Heart right ventricle (tissue), 16 donors: ENCODE results near the gene TMEM204. TPM values are rescaled to one million over a fixed set of nuclear protein-coding genes. Genes with fewer than 3 reads are reported as not detected.

Experiments used
- ATAC-seq, 8 donors: fragments of 200-7000 bp; cut with Tn5 transposase; one replicate each; pipeline ENCODE4 v1.9.1; 2020; ENCODE audit warnings: mild to moderate bottlenecking in 8 of 8, moderate library complexity in 8 of 8, moderate number of reproducible peaks in 1 of 8
- DNase-seq, 2 donors: peaks; one replicate each; pipeline ENCODE4 v3.0.0-alpha.2; 2020
- H3K27ac ChIP-seq, 10 donors: fragments of 200-600 bp; sonication (generic) in 2 of 10; one replicate each; pipeline versions ENCODE4 v1.5.0 to v1.8.0; 2020 to 2022; ENCODE audit warnings: mild to moderate bottlenecking in 3 of 10
- H3K27me3 ChIP-seq, 7 donors: fragments of 200-600 bp; one replicate each; pipeline ENCODE4 v1.8.0; 2021 to 2022; ENCODE audit warnings: mild to moderate bottlenecking in 2 of 7
- H3K36me3 ChIP-seq, 9 donors: fragments of 200-600 bp; sonication (generic) in 1 of 9; one replicate each; pipeline versions ENCODE4 v1.5.0 to v1.8.0; 2020 to 2022; ENCODE audit warnings: mild to moderate bottlenecking in 2 of 9
- H3K4me1 ChIP-seq, 9 donors: fragments of 200-600 bp; sonication (generic) in 1 of 9; one replicate each; pipeline versions ENCODE4 v1.5.0 to v1.8.0; 2020 to 2022; ENCODE audit warnings: mild to moderate bottlenecking in 4 of 9
- H3K4me3 ChIP-seq, 10 donors: fragments of 200-600 bp; sonication (generic) in 2 of 10; one replicate each; pipeline versions ENCODE4 v1.5.0 to v1.8.0; 2020 to 2022; ENCODE audit warnings: mild to moderate bottlenecking in 7 of 10, moderate library complexity in 2 of 10
- H3K9me3 ChIP-seq, 11 donors: fragments of 200-600 bp in 10 of 11; sonication (generic) in 2 of 11; one replicate each; pipeline versions ENCODE4 v1.5.0 to v1.8.0; 2013 to 2022; ENCODE audit warnings: mild to moderate bottlenecking in 2 of 11, control low read depth in 1 of 11, moderate library complexity in 1 of 11
- CTCF ChIP-seq, 9 donors: fragments of 200-600 bp; sonication (generic) in 2 of 9; IDR thresholded peaks; one replicate each; pipeline versions ENCODE4 v1.5.0 to v1.8.0; 2021 to 2022; ENCODE audit warnings: antibody characterized with exemption in 9 of 9, mild to moderate bottlenecking in 5 of 9, moderate library complexity in 1 of 9
- WGBS, 2 donors: extraction: QIAGEN DNeasy Blood & Tissue Kit; methylation state at CpG; one replicate each; pipeline ENCODE4 v1.1.7; 2013; ENCODE audit warnings: inconsistent platforms in 1 of 2; 5-methylcytosine and 5-hydroxymethylcytosine counted together
- intact Hi-C, 10 donors: fragments of 100-400 bp; cut with DNase I; formaldehyde crosslinking; loops; one replicate each; pipeline versions ENCODE4 v1.11.1 to v1.14.2; 2022
- polyA plus RNA-seq, 2 donors: library from polyadenylated mRNA; stranded (reverse); fragments of 200-250 nt; gene quantifications; one replicate each; pipeline ENCODE4 v1.2.3, GENCODE V29; 2013
- total RNA-seq, 10 donors: library from RNA; stranded (reverse); fragmentation: NEBNext Ultra II Directional in 3 of 10; extraction: Animal tissue kit (Norgen Biotek cat#: 25700) in 3 of 10; gene quantifications; one replicate each; pipeline versions ENCODE4 v1.2.1 to v1.2.4, GENCODE V29; 2021 to 2023
- donor health status: Arrhythmogenic right ventricular cardiomyopathy.
- donor health status: ischemic (EF 13 %, LVEDD 7.1; RV severe dilation, severe dysfunction).
- donor health status: healthy with polysubstance abuse.
- donor health status: DM: no; HTN: yes; CAD: no.
- donor health status: DM: no; HTN: no; CAD: no.
- donor health status: ischemic (EF 25% LVEDD 6.9; RV normal size, moderate dysfunction).
- donor health status: ischemic (EF 25% LVEDD 5.7; RV mildly dilated, moderate dysfunction).
- donor health status: healthy.
- donor health status: DM: yes; HTN: yes; CAD: no.
- donor health status: Ischemic cardiomyopathy.
- donor health status: ischemic (EF 35%, LVEDD 5.7; RV mildly dilated, moderate dysfunction).
- donor health status: nonischemic (EF 11% LVEDD 7.7; RV severe dilation, severe dysfunction).
- donor health status: DM: yes; HTN: yes; CAD: no.
- donor health status: PGD.
- donor health status: ischemic (EF 29% LVEDD 5.4; RV normal size, mild dysfunction).
- donor health status: nonischemic (EF 23%, LVEDD 6.1; RV moderate dilation, normal function).

TMEM204 gene
- total and polyA plus RNA-seq, 12 donors: 10.7 to 49.9 (median 19.8) TPM

GRCh38 chr16:1487395-1488053 is 45.9 kb upstream of the TMEM204 start:
- ATAC-seq: peak in 1 of 8 donors; percentile 19
- no peaks in the 10 kb centered on the region for H3K27me3 ChIP-seq
- peak in 1 of 2 donors; percentile 10 for DNase-seq
- no peak overlapping the region for H3K4me3 ChIP-seq
- intact Hi-C loops: no loop called here
- H3K4me1 ChIP-seq: peaks cover 0 to 15% (median 2%) of the 10 kb centered on the region in 9 donors
- no peak for TF ChIP-seq CTCF (IDR thresholded peaks at IDR 0.05)
- no peaks in the 10 kb centered on the region for H3K36me3 ChIP-seq
- H3K27ac ChIP-seq: no peak overlapping the region
- no peaks in the 10 kb centered on the region for H3K9me3 ChIP-seq
- 88 to 90% methylated on average over 39 of the region's 39 CpGs for WGBS, 2 donors

GRCh38 chr16:1488054-1488601 is 45.3 kb upstream of the TMEM204 start:
- Histone ChIP-seq H3K27me3 (no peaks in the 10 kb centered on the region), H3K4me3 (no peak overlapping the region), H3K27ac (no peak overlapping the region), H3K9me3 (no peaks in the 10 kb centered on the region), H3K4me1 (peaks cover 0 to 20% (median 7%) of the 10 kb centered on the region in 9 donors), H3K36me3 (no peaks in the 10 kb centered on the region)
- DNase-seq (peak in 1 of 2 donors; percentile 9), ATAC-seq (no peak)
- WGBS, 2 donors: 87 to 89% methylated on average over 24 of the region's 24 CpGs
- intact Hi-C loops: no loop called here
- no peak for TF ChIP-seq CTCF (IDR thresholded peaks at IDR 0.05)

GRCh38 chr16:1488619-1489018 is 44.8 kb upstream of the TMEM204 start, which contains the start of gene PTX4:
Gene PTX4, minus strand, starts transcription at chr16:1488944. Its CDS starts 35 bp downstream, at chr16:1488909.
- intact Hi-C loops: no loop called here
- WGBS, 2 donors: 85 to 86% methylated on average over 19 of the region's 19 CpGs
- TF ChIP-seq CTCF (IDR thresholded peaks at IDR 0.05): no peak
- H3K4me3 ChIP-seq: no peak within 1 kb of the TSS
- no peak for DNase-seq
- no peaks in the 10 kb centered on the region for H3K9me3 ChIP-seq
- ATAC-seq: no peak
- no peaks in the 10 kb centered on the region for H3K36me3 ChIP-seq
- H3K27me3 ChIP-seq: no peaks in the 10 kb centered on the region
- no peak within 1 kb of the TSS for H3K27ac ChIP-seq
- H3K4me1 ChIP-seq: peaks cover 0 to 17% (median 7%) of the 10 kb centered on the region in 9 donors

- intact Hi-C loops: no loop called here
These were observed 44.4 kb upstream of the TMEM204 start for GRCh38 chr16:1489077-1489476.

More at GRCh38 chr16:1489077-1489476, 44.4 kb upstream of the TMEM204 start:
- peaks cover 0 to 16% (median 11%) of the 10 kb centered on the region in 9 donors for H3K4me1 ChIP-seq
- 89 to 91% methylated on average over 12 of the region's 12 CpGs for WGBS, 2 donors
- H3K27me3 ChIP-seq: no peaks in the 10 kb centered on the region
- H3K27ac ChIP-seq: no peak overlapping the region
- no peaks in the 10 kb centered on the region for H3K36me3 ChIP-seq
- no peaks in the 10 kb centered on the region for H3K9me3 ChIP-seq
- DNase-seq (no peak), ATAC-seq (no peak)
- no peak for TF ChIP-seq CTCF (IDR thresholded peaks at IDR 0.05)
- no peak overlapping the region for H3K4me3 ChIP-seq
